ENCODE data around the gene MTFR1L.

The MTFR1L gene

DNA sequence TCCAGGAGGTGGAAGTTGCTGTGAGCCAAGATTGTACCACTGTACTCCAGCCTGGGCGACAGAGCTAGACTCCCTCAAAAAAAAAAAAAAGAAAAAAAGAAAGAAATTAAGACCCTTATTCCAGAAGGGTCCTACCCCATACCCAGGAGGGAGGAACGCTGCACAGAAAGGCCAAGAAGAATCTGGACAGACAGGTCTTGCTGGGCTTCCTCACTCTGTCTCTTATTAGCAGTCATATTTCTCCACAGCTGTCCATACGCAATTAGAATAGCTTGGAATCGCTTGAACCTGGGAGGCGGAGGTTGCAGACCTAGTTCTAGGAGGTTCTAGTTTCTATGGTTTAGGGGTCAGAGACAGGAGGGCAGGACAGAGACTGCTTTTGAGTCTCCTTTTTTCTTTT is 58.9 kb downstream of the MTFR1L start:
- no peak for DNase-seq (ENCODE audit: low read depth)

GRCh38 chr1:25879675-25880074 is 59.9 kb downstream of the MTFR1L start:
- no peak for DNase-seq (ENCODE audit: low read depth)

GRCh38 chr1:25880518-25880917 is 60.8 kb downstream of the MTFR1L start:
- DNase-seq (ENCODE audit: low read depth): no peak

GRCh38 chr1:25881266-25881665 is 61.5 kb downstream of the MTFR1L start:
- DNase-seq (ENCODE audit: low read depth): no peak
